SU-DHL-6 (cell line): ENCODE results near the gene DCLK1.

ENCODE experiments used
- H2AFZ ChIP-seq: fragments of 200-600 bp; sonication (generic); 2 replicates; pipeline ENCODE4 v1.6.1; 2014; ENCODE audit warnings: low read depth, mild to moderate bottlenecking, moderate library complexity, mixed read lengths, antibody characterized with exemption, low read length; ENCODE audit not compliant: severe bottlenecking
- H3F3A ChIP-seq: fragments of 200-600 bp; shearing (Covaris generic); 2 replicates; pipeline ENCODE4 v1.6.0; 2016; ENCODE audit warnings: antibody characterized with exemption, mild to moderate bottlenecking; ENCODE audit not compliant: insufficient read depth
- H3K27ac ChIP-seq: fragments of 200-600 bp; sonication (generic); 2 replicates; pipeline ENCODE4 v1.5.1; 2016; ENCODE audit warnings: low read depth, mild to moderate bottlenecking, low read length, moderate library complexity, mixed read lengths
- H3K27me3 ChIP-seq: fragments of 200-600 bp; sonication (generic), shearing (Covaris generic); 2 replicates; pipeline ENCODE4 v1.6.0; 2014; ENCODE audit warnings: mild to moderate bottlenecking, low read length
- H3K36me3 ChIP-seq: fragments of 200-600 bp; sonication (generic); 2 replicates; pipeline ENCODE4 v1.6.1; 2014; ENCODE audit warnings: mild to moderate bottlenecking, low read length, mixed read lengths
- H3K4me2 ChIP-seq: fragments of 300-600, 200-600 bp; shearing (Covaris generic), sonication (generic); 2 replicates; pipeline ENCODE4 v1.6.0; 2014; ENCODE audit warnings: low read length, low read depth, mild to moderate bottlenecking; ENCODE audit not compliant: poor library complexity, severe bottlenecking
- H3K4me3 ChIP-seq: fragments of 200-600 bp; sonication (generic); 2 replicates; pipeline ENCODE4 v1.5.1; 2014; ENCODE audit warnings: antibody characterized with exemption, low read length, mild to moderate bottlenecking, mixed read lengths; ENCODE audit not compliant: insufficient read depth, poor library complexity, severe bottlenecking
- H3K79me2 ChIP-seq: fragments of 200-600 bp; sonication (generic); 2 replicates; pipeline ENCODE4 v1.6.1; 2014; ENCODE audit warnings: mild to moderate bottlenecking, low read length, moderate library complexity; ENCODE audit not compliant: insufficient read depth
- H3K9ac ChIP-seq: fragments of 200-600 bp; sonication (generic); 2 replicates; pipeline ENCODE4 v1.7.0; 2014; ENCODE audit warnings: mild to moderate bottlenecking, low read length
- H3K9me2 ChIP-seq: fragments of 200-600 bp; sonication (generic); replicated peaks from 2 replicates; pipeline ENCODE4 v1.6.1; 2014; ENCODE audit warnings: low read length; ENCODE audit not compliant: insufficient read depth
- H3K9me3 ChIP-seq: fragments of 200-600 bp; sonication (generic); 2 replicates; pipeline ENCODE4 v1.6.1; 2014; ENCODE audit warnings: low read length, mixed read lengths; ENCODE audit not compliant: insufficient read depth
- H4K20me1 ChIP-seq: fragments of 200-600 bp; sonication (generic); 2 replicates; pipeline ENCODE4 v1.6.1; 2014; ENCODE audit warnings: low read depth, mild to moderate bottlenecking, antibody characterized with exemption, low read length, moderate library complexity, mixed read lengths
- EZH2phosphoT487 ChIP-seq: fragments of 200-600 bp; sonication (generic), shearing (Covaris generic); conservative IDR thresholded peaks from 2 replicates; pipeline ENCODE4 v1.6.1; 2018; ENCODE audit warnings: mild to moderate bottlenecking, antibody characterized with exemption, low read length, moderate library complexity, mixed read lengths
- TF ChIP-seq, protein P1 (sequence below): fragments of 200-600 bp; sonication (generic); IDR thresholded peaks from one replicate; pipeline ENCODE4 v1.5.1; 2017; ENCODE audit warnings: antibody characterized with exemption, mild to moderate bottlenecking, low read length, moderate library complexity; ENCODE audit not compliant: insufficient read depth, poor library complexity, severe bottlenecking

The DCLK1 gene

DNA sequence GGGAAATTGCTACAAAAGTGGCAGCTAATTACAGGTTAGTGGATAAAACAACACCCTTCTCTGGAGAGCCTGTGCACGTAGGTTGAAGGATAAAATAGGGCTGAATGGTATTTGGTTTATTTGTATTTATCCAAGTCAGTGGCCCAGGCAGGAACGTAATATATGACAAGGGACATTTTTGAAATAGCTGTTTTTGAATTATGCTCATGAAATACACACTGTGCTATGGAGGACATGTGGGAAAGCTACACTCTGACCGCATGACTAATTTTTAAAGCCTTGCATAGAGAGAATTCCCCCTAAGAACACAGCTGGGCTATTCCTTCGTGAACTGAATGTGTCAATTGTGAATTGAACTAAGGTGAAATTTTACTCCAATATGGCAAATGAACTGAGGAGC lies 362.6 kb downstream of the DCLK1 start:
- H3F3A ChIP-seq, result no peaks in the 10 kb centered on the region

DNA sequence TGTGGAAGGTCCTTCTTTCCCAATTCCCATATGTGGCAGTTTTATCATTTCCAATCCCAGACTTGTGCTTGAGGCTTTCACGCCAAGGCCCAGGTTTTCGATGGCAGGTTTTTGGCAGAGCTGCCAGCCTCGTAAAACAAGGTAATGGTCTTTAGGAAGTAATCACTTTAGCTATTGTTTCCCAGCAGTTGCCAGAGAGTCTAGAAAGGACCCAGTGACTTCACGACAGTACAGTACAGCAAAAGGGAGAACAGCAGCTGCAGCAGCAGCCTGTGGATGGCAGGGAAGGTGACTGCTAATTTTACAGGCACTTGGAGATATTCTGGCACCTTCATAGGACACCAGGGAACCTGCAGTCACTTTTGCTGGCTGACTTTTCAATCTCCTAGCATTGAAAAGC lies 363.1 kb downstream of the DCLK1 start:
- Histone ChIP-seq H3K4me2 (no peak overlapping the region), H4K20me1 (no peaks in the 10 kb centered on the region), H3K9me2 (no peaks in the 10 kb centered on the region), H3K27me3 (no peaks in the 10 kb centered on the region), H3F3A (no peaks in the 10 kb centered on the region), H3K27ac (no peak overlapping the region), H3K36me3 (no peaks in the 10 kb centered on the region), H2AFZ (no peak overlapping the region), H3K79me2 (no peaks in the 10 kb centered on the region), H3K4me3 (no peak overlapping the region), H3K9me3 (no peaks in the 10 kb centered on the region), H3K9ac (no peak overlapping the region)
- no peak for TF ChIP-seq EZH2phosphoT487
- TF ChIP-seq, protein P1, sequence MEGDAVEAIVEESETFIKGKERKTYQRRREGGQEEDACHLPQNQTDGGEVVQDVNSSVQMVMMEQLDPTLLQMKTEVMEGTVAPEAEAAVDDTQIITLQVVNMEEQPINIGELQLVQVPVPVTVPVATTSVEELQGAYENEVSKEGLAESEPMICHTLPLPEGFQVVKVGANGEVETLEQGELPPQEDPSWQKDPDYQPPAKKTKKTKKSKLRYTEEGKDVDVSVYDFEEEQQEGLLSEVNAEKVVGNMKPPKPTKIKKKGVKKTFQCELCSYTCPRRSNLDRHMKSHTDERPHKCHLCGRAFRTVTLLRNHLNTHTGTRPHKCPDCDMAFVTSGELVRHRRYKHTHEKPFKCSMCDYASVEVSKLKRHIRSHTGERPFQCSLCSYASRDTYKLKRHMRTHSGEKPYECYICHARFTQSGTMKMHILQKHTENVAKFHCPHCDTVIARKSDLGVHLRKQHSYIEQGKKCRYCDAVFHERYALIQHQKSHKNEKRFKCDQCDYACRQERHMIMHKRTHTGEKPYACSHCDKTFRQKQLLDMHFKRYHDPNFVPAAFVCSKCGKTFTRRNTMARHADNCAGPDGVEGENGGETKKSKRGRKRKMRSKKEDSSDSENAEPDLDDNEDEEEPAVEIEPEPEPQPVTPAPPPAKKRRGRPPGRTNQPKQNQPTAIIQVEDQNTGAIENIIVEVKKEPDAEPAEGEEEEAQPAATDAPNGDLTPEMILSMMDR, result no peak

More for the DNA sequence above, 362.6 kb downstream of the DCLK1 start:
- no peaks in the 10 kb centered on the region for H3K79me2 ChIP-seq
- H3K9ac ChIP-seq, result no peak overlapping the region
- H3K27me3 ChIP-seq, result no peaks in the 10 kb centered on the region
- H3K4me2 ChIP-seq, result no peak overlapping the region
- H3K9me3 ChIP-seq, result no peaks in the 10 kb centered on the region
- no peak overlapping the region for H2AFZ ChIP-seq
- H3K4me3 ChIP-seq, result no peak overlapping the region
- H3K9me2 ChIP-seq, result no peaks in the 10 kb centered on the region
- no peak overlapping the region for H3K27ac ChIP-seq
- no peaks in the 10 kb centered on the region for H3K36me3 ChIP-seq
- TF ChIP-seq EZH2phosphoT487, result no peak
- no peaks in the 10 kb centered on the region for H4K20me1 ChIP-seq

DNA sequence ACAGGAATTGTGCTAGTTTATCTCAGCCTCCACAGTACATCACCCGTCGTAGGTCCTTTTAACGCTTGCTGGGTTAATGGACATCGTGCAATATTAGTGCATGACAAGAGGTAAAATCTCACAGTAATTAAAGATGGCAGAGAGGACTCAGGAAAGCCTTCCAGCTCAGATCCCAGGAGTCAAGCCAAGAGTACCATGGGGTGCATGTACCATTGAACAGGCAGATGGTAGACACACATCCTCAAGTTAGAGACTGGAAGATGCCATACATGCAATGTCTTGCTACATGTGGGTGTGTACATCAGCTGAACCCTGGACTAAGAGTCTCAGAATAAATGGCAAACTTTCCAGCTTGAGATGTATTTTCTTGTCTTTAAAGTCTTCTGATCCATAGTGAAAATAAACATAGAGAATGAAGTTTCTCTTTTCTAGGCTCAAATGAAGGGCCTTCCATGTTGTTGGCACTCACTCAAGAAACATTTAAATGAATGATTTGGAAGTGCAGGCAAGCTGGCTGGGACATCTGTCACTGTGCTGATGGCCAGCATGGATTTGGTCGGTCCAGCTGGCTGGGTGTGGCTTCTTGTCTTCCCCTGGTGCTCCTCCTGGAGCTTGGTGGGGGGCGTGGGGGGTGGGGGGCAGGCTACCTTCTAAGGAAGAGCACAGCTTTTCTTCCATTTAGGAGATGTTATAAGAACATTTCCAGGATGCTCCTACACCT lies 363.8 kb downstream of the DCLK1 start:
- Histone ChIP-seq H3K4me2 (no peak overlapping the region), H3K4me3 (no peak overlapping the region), H3K9me3 (peaks cover 6% of the 10 kb centered on the region; the same call in 1 of the 2 replicates), H3K36me3 (no peaks in the 10 kb centered on the region), H2AFZ (no peak overlapping the region), H3F3A (no peaks in the 10 kb centered on the region), H3K27me3 (no peaks in the 10 kb centered on the region), H4K20me1 (no peaks in the 10 kb centered on the region), H3K9me2 (no peaks in the 10 kb centered on the region), H3K79me2 (no peaks in the 10 kb centered on the region), H3K9ac (no peak overlapping the region), H3K27ac (no peak overlapping the region)
- TF ChIP-seq EZH2phosphoT487, result no peak
- TF ChIP-seq, protein P1, result no peak

DNA sequence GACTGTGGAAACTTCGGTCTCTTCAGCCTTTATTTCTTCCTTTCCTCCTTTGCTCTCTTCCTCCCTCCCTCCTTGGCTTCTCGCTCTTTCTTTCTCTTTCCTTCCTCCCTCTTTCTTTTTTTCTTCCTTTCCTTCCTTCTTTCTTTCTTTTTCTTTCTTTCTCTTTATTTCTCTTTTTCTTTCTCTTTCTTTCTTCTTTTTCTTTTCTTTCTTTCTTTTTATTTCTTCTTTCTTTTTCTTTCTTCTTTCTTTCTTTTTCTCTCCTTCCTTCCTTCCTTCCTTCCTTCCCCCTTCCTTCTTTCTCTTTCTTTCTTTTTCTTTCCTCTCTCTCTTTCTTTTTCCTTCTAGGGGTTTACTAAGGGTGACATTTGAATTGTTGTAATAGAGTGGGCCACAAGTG lies 364.5 kb downstream of the DCLK1 start:
- H2AFZ ChIP-seq, result no peak overlapping the region
- TF ChIP-seq, protein P1, result no peak
- TF ChIP-seq EZH2phosphoT487, result no peak
- H3K4me2 ChIP-seq, result no peak overlapping the region
- H4K20me1 ChIP-seq, result no peaks in the 10 kb centered on the region
- no peaks in the 10 kb centered on the region for H3K27me3 ChIP-seq
- no peak overlapping the region for H3K4me3 ChIP-seq
- H3K79me2 ChIP-seq, result no peaks in the 10 kb centered on the region
- peaks cover 13% of the 10 kb centered on the region; the same call in 1 of the 2 replicates for H3K9me3 ChIP-seq
- H3K27ac ChIP-seq, result no peak overlapping the region
- H3K9ac ChIP-seq, result no peak overlapping the region
- H3K36me3 ChIP-seq, result no peaks in the 10 kb centered on the region
- no peaks in the 10 kb centered on the region for H3F3A ChIP-seq
- no peaks in the 10 kb centered on the region for H3K9me2 ChIP-seq
